EL (cell line): ENCODE results near the gene SORCS1.
"Not testable (repeated sequence)": the region's sequence is repeated elsewhere in the genome, so short reads cannot be mapped to it uniquely, and the experiment has no call there.

Experiments used
- DNase-seq: peaks from one replicate; pipeline ENCODE4 v3.0.0-alpha.2; 2016

The SORCS1 gene

DNA sequence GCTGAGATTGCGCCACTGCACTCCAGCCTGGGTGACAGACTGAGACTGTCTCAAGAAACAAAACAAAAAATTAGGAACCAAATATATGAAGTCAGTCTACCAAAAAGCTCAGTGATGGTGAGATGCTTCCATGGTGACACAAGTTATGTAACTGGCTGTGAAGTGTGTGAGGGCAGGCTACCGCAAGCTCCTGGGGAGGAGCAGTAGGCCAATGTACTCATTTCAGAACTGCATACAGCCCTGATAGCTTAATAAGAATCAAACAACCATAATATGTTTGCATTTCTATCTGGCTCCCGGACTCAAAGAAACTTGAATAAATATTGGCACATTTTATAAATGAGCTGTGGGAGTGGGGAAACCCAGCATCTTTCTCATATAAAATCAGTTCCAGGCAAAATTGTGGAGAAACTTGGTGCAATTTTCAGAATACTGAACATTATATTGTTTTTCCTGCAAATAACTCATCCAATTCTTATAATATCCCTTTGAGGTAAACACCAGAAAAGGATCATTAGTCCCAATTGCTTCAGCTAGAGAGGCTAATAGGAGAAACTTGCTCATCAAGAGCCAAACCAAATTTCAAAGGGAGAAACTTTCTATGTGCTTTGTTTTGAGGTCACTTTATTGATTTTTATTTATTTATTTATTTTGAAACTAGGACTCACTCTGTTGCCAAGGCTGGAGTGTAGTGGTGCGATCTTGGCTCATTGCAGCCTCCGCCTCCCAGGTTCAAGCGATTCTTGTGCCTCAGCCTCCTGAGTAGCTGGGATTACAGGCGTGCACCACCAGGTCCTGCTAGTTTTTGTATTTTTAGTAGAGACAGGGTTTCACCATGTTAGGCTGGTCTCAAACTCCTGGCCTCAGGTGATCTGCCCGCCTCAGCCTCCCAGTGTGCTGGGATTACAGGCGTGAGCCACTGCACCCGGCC lies 127.0 kb downstream of the SORCS1 start:
- DNase-seq: no peak

DNA sequence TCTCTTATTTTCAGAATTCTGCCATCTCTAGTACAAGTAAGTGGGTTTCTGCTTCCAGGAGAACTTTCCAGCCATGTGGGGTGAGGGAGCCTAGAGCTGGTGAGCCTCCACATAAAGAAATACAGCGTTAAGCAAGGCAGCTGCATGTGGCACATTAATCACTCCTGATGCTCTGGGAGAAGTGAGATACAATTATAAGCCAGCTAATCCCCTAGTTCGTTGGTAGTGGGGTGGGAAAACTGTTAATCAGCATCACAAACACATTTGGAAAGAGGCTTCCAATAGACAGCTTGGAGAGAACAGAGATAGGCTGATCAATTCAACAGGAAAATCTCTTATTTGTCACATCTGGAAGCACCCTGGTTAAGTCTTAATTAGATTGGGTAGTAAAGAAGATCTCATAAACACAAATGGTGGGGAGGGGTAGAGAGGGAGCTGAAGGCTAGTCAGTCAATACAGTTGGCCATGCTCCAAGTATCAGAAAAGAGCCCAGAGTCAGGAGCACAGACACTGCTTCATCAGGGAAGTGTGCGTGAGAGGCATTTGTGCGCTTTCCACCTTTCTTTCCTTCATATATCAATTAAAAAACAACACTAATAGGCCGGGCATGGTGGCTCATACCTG lies 130.6 kb downstream of the SORCS1 start:
- no peak for DNase-seq

DNA sequence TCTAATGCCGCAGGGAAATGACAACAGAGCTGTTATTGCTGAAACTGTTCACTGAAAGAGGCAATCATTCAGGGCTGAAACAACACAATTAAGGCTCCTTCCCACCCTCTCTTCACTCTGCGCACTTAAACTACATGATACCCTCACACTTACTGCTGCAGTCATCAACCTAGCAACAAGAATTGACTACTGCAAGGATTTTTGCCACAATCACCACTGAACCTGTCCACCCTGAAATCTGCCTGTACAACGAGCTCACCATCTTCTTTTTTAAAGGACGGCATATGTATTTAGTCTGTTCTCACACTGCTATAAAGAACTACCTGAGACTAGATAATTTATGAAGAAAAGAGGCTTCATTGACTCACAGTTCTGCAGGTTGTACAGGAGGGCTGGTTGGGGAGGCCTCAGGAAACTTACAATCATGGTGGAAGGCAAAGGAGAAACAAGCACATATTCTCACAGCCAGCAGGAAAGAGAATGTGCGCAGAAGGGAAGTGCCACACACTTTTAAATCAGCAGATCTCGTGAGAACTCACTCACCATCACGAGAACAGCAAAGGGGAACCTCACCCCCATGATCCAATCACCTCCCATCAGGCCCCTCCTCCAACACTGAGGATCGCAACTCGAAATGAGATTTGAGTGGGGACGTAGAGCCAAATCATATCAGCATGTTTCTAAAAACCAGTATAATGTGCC lies 131.7 kb downstream of the SORCS1 start:
- no peak for DNase-seq

DNA sequence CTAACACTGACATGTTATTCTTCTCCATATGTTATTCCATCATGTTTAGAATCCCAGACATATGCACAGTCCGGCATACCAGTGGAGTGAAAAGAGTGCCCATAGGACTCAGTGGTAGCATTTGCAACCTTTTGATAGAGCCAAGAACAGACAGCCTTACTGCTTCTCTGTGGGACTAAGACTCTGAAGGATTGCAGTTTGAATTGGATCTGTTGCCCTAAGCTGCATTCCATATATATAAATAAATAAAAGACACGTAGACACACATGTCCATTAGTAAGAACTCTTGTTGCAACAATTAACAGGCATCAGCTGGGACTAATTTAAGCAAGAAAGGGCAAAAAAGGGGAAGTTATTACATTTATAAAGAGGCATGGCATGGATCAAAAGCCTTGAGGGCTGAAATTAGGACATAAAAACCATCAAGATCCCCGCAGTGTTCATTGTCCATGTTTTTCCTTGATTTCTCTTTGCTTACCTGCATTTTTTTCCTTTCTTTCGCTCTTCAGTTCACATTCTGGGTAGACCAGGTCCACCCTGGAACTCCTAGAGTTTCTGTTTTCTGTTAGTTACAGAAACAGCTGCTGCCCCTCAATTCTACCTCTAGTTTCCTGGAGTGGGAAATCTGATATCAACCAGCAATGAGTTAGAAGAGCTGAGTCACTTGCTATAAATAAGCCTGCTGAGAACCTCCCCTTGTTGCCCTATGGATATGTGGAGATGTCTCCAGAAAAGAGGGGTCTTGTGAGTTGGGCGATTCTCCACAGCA lies 132.4 kb downstream of the SORCS1 start:
- no peak for DNase-seq

DNA sequence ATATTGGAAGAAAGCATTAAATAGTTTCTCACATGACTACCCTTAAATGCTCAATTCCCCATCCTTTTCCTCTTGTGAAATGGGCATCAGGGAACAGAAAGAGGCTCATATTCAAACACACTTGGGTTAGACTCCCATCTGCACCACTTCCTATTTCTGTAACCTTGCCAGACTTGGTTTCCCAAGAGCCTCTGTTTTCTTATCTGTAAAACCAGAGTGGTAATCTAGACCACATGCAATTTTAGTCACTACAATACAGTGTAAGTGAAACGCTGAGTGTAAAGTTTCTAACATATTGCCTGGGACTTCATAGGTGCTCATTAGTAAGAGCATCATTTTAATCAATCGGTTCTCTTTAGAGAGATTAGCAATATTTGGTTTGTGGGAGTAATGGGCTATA lies 136.3 kb downstream of the SORCS1 start:
- DNase-seq: no peak

DNA sequence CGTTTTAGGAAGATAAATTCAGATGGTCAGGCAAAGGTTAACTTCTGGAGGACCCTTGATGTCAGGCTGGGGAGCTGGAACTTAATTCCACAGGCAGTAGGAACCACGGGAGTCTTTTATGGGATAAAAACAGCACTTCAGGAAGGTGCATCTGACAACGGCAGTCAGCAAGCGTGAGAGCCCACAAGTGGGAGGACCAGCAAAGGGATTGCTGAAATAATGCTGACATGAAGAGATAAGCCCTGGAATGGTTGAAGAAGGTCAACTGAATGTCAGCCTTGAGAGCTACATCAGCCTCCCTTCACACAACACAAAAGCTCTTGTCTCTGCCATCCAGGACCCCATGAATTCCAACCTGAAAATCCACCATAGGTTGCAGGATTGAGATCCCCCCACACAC lies 138.8 kb downstream of the SORCS1 start:
- DNase-seq: no peak

DNA sequence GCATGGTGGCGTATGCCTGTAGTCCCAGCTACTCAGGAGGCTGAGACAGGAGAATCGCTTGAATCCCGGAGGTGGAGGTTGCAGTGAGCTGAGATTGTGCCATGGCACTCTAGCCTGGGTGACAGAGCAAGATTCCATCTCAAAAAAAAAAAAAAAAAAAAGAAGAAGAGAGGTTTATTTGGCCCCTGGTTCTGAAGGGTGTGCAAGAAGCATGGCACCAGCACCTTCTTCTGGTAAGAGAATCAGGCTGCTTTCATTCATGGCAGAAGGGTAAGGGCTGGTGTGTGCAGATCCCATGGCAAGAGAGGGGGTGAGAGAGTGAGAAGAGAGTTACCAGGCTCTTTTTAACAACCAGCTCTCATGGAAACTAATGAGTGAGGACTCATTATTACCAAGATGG lies 140.5 kb downstream of the SORCS1 start:
- not testable (repeated sequence) for DNase-seq

DNA sequence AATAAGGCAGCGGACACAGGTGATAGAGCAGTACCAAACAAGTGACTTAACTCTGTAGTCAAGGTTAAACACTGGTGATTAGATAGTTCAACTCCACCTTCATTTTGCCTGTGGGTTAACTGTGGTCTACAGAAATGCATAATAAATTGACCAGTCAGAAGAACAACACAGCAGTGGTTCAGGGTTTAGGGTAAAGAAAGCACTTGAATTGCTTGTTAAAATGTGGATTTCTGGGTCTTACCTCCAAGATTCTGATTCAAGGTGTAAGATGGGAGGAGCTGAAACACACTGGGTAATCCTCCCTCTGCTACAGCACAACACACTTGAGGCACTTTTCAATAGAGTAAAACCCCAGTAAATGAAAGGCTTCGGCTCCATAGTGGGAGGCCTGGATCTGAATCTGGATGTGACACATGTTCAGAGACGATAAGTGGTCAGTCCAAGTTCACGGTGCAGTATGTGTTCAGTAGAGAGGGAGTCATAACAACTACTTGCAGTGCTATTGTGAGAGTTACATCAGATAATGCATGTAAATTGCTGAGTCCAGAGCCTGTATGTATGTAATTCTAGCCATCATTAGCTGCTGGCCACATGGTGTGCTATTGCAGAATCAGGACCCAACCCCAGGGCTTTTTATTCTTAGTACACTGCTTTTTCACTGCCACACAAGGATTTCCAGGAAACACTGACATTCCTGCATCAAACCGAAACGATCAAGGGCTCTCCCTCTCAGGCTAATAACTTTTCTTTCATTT lies 141.7 kb downstream of the SORCS1 start:
- no peak for DNase-seq

DNA sequence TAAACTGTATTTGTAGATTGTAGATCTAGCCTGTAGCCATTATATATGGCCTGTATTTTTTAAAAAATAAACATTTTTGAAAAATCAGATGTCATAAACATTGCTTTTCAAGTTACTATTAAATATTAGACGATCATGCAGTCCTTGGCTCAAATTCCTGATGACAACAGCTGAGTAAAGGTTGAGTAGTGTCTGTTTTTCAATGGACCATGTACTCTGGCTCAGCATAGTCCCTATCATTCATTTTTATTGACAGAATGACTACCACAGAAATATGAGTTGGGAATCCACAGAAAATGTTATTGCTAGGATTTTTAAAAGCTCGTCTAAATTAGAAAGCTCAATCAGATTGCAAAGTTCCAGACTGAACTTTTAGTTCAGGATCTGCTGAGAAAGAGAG lies 145.4 kb downstream of the SORCS1 start:
- DNase-seq: no peak

DNA sequence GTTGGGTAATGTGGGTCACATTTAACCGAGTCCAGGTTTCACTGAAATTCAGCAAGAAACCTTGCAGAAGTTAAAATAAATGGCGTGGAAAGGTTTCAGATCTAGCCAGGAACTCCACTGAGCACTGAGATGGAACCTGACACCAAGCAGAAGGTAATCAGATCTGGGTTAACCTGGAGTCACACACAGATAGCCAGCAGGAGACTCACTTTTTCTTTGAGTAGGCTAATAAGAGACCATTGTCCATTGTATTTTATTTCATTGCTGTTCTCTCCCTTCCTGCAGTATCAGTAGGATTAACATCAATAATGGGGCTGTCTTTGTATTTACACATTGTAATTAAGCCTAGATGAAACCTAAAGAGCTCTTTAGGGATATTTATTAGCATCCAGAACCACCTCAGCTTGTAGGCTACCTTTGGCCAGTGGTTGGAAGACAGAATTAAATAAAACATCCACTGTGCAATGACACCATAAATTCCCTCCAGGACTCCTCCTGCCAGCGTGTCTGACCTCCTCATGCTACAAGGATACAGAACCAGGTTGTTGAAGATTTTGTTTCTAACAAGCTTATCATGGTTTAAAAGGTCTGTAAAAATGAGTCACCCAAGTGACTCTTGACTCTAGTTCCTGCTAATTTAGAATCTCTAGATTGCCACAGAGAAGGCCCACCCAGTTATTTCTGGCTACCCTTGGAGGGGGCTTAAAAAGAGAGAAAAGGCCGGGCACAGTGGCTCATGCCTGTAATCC lies 151.1 kb downstream of the SORCS1 start:
- no peak for DNase-seq

DNA sequence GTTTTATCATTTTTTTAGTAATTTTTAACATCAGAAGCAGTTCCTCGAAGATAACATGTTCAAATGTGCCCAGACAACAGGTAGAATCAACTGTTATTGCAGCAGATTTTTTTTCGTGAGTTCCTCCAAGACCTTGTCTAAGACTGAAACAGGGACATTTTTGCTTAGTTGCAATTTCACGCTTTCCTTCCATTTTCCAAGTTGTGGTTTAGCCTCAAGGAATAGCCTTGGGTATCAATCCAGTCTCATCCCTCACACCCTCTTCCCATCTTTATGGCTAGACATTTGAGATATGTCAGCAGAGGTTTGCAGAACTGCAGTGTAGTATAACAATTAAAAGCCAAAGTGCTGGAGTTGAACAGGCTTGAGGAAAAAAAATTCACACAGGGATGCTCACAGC lies 152.5 kb downstream of the SORCS1 start:
- no peak for DNase-seq

DNA sequence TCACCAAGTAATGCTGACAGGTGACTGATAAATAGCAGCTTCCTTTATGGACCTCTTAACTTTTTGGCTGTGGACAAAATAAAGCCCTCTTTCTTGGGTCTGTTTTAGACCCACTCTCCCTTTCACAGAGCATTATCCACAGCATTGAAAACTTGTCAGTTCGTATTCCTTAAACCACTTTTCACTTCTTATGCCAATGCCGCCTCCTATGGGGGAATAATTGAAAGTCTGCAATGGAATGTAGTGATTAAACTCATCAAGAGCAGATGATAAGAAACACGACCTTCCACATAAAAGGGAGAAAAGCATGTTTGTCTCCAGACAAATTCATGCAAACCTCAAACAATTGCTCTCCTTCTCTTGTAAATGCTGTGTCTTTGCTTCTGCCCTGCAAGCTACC lies 153.4 kb downstream of the SORCS1 start:
- DNase-seq: no peak

DNA sequence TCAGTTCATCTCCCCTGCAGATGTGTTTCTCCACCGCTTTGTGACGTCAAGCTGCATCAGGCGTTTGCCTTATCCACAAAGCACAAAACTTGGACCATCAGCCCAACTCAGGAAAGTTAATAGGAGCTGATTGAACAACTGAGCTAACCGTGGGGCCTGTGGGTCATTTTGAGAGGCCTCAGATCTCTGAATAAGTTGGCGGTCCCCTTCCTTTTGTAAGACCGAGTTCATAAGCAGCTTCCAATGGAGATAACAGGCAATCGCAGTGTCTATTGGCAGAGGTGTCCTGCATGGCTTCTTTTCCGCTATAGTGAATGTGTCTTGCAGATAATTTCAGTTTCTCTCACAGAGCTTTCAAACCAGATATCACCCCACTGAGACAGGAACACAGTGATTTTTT lies 154.0 kb downstream of the SORCS1 start:
- DNase-seq: no peak

DNA sequence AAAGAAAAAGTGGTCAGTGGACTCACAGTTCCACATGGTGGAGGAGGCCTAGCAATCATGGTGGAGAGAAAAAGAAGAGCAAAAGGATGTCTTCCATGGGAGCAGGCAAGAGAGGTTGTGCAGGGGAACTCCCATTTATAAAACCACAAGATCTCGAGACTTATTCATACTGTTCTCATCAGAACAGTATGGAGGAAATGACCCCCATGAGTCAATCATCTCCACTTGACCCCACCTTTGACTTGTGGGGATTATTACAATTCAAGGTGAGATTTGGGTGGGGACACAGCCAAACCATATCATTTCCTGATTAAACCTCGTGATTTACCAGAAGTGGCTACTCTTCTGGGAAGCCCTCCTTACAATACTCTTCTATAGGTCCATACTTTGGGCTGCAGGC lies 160.1 kb downstream of the SORCS1 start:
- DNase-seq: no peak

DNA sequence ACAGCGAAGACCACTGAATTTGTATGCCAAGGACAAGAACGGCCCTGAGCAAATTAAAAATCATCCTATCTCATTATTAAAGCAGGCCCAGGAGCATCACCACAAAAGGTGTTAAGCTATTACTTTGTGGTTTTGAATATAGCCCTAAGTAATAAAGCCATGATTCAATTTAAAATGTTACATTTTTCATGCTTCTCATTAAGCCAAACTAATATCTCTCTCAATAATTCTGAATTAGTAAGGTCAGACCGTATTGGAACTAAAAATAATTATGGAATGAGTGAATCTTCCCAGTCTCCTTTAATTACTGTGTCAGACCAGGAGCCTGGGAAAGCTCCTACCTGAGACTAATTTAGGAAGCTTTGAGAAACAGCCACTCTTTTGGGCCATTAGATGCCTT lies 162.4 kb downstream of the SORCS1 start:
- DNase-seq: no peak

DNA sequence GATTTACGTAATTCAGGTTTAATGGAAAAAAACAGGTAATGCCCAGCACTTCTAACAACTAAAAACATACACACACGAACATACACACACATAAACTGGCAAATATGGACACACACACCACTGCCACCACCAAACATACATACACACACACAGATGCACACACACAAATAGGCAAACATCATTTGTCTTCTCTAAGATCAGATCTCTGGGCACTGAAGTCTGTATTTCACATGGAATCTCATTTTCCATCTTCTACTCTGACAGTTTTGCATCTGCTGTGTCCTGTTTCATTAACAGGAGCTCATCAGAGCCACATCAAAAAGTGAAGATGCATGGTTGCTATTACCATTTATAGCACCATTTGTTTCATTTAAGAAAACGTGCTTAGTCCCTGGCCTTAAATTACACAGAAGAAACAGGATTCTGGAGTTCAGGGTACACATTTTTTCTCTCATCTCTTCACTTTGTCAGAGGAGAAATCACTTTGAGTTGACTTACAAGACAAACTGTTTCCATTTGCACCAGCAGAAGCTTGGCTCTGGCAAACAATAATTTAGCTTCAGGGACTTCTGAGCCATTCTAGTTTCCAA lies 165.3 kb downstream of the SORCS1 start:
- no peak for DNase-seq

DNA sequence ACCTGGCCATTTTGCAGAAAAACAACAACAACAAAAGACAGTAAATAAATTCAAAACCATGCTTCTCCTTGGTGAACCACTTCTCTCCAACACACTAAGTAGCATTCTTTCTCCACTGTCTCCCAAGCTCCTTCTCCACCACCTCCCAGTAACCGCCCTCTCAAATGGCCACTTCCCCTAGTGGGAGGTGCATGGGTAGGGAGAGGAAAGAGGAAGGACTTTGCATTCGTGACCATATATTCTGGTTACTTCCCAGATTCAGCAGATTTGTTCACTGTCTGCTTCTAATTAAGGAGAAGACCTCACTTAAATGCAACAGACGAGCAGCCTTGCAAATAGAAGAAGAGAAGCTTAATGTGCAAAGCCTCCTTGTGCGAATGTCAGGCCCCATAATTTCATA lies 166.8 kb downstream of the SORCS1 start:
- no peak for DNase-seq

DNA sequence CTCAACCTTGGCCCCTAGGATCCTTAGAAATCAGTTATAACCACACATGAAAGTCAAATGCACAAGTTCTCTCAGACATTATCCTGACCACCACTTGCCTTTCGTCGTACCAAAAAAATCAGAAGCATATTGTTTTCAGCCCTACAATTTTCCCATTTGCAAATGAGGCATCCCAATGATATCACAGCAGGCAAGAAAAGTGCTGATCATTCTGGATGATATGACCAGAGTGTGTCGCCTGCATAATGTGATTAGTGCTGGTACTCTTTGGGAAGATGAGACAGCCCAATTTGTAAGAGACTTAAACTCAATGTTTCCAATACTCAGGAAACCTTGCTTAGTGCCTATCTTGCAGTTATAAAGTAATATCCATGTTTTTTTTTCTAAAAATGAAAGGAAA lies 168.0 kb downstream of the SORCS1 start:
- no peak for DNase-seq

DNA sequence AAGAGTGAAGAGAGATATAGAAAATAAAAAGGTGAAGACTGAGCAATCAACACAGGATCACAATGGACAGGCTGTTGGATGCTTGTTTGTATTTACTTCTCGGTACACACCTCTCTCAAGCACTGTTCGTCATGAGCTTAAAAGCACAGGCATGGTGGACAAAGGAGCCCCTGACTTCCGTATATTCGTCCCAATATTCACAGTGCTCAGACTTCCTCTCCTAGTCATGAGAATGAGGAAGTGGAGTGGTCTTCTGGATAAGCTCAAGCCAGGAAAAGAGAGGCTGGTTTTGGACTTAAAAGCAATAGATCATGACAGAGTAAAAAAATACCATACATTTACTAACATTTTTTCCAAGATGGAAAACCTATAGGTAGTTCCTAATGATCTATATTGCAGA lies 172.5 kb downstream of the SORCS1 start:
- DNase-seq: no peak

DNA sequence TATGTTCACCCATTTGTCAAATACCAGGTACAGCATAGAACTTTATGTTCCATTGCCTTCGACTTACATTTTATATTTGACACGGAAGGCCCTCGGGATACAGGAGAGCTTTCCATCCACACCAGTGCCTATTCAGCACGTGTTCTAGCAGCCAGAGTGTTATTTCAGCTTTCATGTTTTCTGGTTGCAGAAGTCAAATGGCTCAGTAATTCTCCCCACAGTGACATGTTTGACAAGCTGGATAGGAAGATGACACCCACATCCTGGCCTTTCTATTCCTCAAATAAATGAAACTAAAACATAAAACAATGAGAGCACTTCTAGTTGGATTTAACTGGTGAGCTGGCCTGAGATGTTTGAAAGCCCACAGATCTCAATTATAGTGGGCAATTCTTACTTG lies 173.4 kb downstream of the SORCS1 start:
- no peak for DNase-seq

DNA sequence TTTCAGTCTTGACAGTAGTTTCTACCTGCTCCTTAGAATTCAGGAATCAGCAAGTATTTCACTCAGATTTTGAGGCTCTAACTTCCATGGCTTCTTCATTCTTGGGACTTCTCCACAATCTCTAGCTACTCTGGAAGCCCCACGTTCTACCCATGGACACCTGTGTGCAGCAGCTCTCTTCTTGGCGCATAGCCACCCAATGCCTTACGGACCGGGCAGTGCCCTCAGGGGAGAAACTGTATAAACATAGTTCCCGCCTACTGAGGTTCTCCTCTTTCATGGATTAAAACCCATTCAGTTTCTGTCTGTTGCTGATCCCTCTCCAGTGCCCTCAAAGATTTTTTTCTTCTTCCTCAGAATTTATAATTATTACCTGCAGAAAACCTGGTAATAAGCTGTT lies 177.1 kb downstream of the SORCS1 start:
- no peak for DNase-seq
